ENCODE measurements around the gene C1QL4.
"Not testable (repeated sequence)": the region's sequence is repeated elsewhere in the genome, so short reads cannot be mapped to it uniquely, and the experiment has no call there.

C1QL4 gene

DNA sequence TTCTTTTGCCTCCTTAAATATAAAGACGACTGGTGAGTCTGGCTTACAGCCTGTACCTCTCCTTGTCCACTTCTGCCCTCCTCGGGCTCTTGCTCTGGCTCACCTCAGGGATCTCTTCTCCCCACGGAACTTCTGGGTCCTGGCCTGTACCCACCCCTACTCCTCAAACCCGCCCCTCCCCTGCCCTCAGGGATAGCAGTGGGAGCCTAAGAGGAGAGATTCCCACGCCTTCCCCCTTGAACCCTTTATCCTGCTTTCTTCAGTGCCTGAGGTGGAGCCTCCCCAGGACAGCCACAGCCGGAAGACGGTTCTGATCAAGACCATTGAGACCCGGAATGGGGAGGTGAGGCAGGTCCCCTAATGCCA, 39.3 kb downstream of the C1QL4 start:
- no peak for DNase-seq

DNA sequence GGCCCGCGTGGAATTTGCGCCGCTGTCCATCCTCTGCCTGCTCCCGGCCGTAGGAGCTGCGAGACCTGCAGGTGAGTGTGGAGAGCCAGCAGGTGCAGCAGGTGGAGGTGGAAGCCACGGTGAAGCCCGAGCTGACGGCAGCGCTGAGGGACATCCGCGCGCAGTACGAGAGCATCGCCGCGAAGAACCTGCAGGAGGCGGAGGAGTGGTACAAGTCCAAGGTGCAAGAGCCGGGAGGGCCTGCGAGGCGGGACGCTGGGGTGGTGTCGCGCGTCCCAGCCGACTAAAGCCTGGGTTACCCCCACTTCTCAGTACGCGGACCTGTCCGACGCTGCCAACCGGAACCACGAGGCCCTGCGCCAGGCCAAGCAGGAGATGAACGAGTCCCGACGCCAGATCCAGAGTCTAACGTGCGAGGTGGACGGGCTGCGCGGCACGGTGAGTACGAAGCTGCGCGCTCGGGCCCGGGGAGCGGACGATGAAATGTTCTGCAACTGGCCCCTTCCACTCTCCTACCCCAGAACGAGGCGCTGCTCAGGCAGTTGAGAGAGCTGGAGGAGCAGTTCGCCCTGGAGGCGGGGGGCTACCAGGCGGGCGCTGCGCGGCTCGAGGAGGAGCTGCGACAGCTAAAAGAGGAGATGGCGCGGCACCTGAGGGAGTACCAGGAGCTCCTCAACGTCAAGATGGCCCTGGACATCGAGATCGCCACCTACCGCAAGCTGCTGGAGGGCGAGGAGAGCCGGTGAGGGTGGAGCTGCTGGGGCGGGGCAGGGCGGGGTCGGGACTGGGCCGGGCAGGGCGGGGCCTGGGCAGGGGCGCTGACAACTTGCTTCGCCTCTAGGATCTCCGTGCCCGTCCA, 39.9 kb downstream of the C1QL4 start:
- no peak for DNase-seq

DNA sequence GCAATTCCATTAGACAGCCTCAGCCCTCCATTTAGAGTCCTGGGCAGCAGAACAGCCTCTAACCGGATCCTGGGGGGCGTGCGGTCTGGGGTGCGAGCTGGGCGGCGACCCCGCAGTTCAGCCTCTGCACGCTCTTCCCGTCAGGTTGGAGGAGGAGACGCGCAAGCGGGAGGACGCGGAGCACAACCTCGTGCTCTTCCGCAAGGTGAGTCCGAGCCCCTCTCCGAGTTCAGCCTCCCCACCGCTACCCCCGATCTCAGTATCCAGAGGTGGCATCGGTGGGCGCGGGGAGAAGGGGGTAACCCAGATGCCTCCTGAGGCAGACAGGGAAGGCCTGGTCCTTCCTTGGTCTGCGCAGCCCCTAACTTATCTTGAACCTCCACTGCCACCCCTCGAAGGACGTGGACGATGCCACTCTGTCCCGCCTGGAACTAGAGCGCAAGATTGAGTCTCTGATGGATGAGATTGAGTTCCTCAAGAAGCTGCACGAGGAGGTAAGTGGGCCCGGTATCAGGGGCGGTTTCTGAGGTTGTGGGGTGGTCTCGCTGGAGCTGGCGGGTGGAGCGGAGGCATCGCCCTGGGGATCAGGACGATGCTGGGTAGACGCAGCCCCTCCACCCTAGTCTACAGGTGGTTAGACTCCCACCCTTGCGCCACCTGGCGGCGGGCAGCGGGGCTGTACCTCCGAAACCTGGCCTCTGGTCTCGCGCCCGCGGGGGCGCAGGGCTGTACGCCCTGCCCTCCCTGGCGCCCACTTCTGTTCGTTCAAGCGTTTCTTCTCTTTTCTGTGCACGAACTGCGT, 40.8 kb downstream of the C1QL4 start:
- peak; percentile 41 for DNase-seq

DNA sequence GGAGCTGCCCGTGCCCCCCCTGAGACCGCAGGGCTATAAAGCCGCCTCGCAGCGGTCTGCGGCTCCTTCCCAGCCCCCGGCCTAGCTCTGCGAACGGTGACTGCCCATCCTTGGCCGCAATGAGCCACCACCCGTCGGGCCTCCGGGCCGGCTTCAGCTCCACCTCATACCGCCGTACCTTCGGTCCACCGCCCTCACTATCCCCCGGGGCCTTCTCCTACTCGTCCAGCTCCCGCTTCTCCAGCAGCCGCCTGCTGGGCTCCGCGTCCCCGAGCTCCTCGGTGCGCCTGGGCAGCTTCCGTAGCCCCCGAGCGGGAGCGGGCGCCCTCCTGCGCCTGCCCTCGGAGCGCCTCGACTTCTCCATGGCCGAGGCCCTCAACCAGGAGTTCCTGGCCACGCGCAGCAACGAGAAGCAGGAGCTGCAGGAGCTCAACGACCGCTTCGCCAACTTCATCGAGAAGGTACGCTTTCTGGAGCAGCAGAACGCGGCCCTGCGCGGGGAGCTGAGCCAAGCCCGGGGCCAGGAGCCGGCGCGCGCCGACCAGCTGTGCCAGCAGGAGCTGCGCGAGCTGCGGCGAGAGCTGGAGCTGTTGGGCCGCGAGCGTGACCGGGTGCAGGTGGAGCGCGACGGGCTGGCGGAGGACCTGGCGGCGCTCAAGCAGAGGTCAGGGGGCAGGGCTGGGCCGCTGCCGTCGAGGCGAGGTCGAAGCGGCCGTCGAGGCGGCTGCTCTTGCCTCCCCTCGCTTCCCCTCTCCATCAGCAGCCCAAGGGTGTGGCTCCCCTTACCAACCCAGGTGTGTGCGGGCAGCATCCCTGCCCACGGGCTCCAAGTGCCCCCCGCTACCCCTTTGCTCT, 41.7 kb downstream of the C1QL4 start, which contains the start of gene PRPH:
Gene PRPH, plus strand, starts transcription at position 66 of the 855 bp plus-strand sequence. Its CDS starts 54 bp downstream, at position 120.
- no peak for DNase-seq

DNA sequence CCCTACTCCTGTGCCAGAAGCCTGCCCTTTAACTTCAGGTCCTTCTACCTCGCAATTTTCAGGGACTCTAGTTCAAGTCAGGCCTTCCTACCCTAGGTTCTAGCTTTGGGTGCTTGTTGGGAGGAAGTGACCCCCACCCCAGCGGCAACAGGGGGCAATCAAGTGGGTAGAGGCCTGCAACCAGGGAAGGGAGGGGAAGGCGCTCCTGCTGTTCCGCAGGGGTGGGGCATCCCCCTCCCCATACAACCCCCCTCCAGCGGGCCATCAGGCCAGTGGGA, 42.2 kb downstream of the C1QL4 start:
- DNase-seq = no peak

DNA sequence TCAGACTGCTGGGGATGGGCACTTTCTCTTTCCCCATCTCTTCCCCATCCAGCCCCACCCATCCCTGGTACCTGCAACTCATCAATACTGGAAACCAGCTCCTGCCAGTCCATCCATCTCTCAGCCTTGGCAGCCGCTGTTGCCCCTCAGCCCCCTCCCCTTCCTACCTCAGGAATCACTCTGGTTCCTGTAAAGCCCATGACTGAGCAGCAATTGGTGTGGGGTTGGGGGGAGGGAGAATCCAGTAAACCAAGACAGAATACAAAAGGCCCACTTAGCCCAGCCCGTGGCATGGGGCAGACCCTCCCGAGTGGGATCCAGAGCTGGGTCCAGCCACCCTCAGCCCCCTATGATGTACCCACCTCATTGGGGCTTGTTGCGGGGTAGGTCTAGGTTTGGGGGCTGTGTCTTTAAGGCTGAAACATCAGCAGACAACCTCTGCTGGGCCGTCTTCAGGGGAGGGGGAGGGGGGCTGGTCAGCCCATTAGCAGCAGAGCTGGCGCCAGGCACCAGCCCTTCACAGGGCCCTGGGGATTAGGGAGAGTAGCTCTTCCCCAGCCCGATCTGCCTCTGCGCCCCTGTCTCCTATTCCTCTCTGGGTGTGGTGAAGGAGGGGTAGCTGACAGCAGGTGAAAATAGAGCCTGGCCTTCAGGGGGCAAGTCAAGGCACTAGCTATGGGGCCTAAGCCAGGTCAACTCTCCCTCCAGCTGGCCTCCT, 42.7 kb downstream of the C1QL4 start:
- peak; percentile 74 for DNase-seq

DNA sequence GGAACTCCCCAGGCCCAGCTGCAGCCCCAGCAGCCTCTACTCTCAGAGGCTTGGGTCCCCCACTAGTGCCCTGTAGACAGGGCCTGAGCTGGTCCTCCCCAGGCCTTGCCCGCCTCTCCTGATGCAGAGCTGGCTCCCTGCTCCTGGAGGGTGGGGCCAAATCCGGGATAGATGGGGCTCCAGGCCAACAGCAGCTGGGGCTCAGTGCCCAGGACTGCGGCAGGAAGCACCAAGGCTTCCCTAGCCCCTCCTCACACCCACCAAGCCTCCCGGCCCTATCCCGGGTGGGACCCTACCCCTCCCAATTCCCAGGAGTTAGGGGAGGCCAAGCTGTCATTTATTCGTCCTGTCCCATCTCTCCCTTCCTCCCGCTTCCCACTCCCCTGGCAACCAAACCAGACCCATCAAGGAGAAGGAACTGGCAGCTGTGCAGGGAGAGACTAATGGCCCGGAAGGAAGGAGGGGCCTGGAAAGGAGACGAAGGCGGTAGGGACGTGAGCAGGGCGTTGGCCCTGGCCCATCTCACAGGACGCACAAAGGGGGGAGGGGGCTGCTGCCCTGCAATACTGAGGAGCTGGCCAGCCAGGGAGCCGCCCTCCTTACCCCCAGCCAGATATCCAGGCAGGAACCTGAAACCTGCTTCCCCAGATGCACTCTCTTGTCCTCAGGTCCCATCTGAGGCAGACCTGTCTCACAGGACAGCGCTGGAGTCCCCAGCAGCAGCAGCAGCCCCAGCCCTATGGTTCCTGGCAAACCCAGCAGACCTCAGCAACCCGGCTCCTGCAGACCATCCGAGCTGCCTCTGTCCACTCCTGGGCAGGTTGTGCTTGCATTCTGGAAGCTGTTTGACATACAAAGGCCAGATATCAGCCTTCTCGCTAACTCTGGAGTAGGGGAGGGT, 43.7 kb downstream of the C1QL4 start:
- peak; percentile 61 for DNase-seq

DNA sequence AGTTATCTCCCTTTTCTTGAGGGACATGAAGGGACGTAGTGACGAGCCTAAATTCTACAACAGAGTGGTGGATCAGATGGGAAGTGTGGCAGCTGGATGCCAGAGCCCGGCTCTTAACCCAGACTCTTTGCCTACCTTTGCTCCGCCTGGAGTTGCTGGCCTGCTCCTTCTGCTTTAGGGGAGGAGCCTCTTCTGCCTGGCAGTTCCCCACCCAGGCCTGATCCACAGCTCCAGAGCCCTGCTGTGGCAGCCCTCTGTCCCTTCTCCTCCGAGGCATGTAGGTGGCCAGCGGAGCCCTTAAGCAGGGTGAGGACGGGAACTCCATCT, 44.3 kb downstream of the C1QL4 start:
- DNase-seq = no peak

DNA sequence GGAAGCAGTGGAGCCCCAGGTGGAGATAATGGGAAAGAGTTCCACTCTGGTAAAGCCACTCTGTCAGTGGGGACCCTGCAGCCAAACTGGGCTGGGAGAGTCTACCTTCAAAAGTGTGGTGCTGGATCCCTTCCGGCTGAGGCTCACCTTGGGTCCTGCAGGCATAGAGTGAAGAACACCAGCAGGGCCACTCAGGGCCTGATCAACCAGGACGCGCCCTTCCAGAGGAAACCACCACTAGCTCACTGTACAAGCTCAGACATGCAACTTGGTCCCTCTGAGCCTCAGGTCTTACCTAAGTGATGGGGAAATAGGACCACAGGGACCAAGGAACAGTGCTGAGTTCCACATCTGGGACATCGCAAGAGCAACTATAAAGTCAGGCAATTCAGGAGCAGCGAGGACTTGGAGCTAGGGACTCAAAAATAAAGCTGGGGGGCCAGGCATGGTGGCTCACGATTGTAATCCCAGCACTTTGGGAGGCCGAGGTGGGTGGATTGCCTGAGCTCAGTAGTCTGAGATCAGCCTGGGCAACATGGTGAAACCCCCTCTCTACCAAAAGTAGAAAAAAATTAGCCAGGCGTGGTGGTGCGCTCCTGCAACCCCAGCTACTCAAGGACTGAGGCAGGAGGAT, 47.9 kb downstream of the C1QL4 start:
- DNase-seq = no peak

DNA sequence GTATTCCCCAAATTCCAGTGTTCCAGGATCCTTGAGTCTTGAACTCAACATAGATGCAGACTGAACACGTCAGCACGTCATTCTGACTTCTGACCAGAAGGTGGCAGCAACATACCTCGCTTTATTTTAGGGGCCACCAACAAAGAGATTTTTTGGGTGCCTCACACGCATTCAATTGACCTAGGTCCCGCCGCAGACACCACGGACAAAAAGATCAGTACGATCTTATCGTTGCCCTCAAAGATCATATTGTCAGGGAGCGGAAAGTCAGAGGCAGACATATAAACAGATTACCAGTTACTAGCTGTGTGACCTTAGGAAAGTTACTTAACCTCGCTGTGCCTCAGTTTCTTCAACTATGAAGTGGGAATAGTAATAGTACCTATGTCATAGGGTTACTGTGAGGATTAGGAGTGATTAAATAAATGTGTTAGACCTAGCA, 48.6 kb downstream of the C1QL4 start:
- no peak for DNase-seq

DNA sequence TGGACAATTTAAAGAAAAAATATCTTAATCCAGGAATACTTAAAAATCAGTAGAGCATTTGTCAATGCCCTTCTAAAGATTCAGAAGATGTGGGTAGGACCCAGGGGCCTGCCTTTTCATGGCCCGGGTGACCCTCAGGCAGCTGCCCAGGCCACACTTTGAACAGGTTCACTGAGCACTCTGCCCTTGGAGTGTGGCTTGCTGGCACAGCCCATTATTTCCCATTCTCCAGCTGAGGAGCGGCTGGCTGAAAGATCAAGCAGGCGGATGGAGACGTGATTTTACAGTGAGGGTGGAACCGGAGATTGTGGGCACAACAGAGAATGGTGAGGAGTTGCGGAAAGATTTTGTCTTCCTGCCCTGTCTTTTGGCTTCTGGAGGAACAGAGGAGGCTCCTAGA, 49.1 kb downstream of the C1QL4 start:
- no peak for DNase-seq

DNA sequence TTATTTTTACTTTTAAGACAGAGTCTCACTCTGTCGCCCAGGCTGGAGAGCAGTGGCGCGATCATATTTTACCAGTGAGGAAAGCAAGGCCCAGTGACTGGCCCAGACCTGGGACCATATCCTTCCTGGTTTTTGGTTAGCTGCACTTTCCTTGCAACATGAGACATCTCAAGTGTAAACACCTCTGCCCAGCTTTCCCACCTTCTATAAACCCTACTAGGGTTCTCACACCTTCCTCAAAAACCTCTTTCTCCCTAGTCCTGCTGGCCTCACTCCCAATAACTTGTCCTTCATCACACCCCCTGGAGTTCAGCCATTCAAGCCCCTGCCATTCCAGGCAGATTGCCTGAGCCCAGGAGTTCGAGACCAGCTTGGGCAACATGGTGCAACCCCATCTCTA, 52.3 kb downstream of the C1QL4 start:
- no peak for DNase-seq

DNA sequence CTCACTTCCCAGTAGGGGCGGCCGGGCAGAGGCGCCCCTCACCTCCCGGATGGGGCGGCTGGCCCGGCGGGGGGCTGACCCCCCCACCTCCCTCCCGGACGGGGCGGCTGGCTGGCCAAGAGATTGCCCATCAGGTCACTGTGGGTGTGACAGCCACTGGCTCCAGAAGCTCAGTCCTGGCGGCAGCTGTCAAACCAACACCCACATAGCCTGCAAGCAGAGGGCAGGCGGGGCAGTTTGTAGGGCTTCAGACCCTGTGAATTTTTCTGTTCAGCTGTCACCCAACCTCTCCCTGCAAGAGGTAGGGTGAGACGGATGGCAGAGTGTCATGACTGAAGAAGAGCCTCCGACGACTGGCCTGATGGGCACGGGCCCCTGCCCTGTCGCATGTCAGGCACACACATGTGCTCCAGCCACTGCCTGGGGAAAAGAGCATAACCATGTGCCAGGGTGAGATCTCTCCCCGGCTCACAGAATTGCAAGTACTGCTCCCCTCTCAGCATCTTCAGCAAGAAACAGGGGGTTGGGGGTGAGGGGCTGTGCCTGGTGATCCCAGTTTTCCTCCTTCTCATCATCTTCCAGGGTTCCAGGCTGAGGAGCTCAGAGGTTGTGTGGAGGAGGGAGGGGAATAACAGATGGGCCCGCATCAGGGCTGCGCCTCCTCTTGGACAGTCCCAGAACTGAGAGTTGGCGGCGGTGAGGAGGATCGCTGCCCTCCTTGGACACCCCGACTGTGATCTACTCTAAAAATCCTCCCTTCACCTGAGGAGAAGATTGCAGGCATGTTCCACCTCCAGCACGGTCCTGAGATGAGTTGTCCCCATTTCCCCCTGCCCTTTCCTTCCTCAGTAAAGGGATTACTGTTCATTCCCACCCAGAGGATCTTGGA, 53.2 kb downstream of the C1QL4 start:
- no peak for DNase-seq

DNA sequence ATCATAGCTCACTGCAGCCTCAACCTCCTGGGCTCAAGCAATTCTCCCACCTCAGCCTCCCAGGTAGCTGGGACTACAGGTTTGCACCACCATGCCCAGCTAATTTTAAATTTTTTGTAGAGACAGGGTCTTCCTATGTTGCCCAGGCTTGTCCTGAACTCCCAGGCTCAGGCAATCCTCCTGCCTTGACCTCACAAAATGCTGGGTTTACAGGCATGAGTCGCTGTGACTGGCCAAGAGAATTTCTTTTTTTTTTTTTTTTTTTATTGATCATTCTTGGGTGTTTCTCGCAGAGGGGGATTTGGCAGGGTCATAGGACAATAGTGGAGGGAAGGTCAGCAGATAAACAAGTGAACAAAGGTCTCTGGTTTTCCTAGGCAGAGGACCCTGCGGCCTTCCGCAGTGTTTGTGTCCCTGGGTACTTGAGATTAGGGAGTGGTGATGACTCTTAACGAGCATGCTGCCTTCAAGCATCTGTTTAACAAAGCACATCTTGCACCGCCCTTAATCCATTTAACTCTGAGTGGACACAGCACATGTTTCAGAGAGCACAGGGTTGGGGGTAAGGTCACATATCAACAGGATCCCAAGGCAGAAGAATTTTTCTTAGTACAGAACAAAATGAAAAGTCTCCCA, 54.1 kb downstream of the C1QL4 start:
- DNase-seq = not testable (repeated sequence)
